Gastroesophageal sphincter (tissue), 3 donors: ENCODE measurements around the gene AP2B1.

Experiments
- CTCF ChIP-seq, 4 experiments: fragments of 200-600 bp in 2 of 4; fragments of 450-650 bp in 2 of 4; sonication (generic) in 1 of 4; IDR thresholded peaks; one replicate each; pipeline ENCODE4 v1.5.1; 2017 to 2019; ENCODE audit warnings: antibody characterized with exemption in 4 of 4, mild to moderate bottlenecking in 2 of 4, moderate library complexity in 2 of 4
- POLR2A ChIP-seq, 2 donors: fragments of 450-650 bp; IDR thresholded peaks; one replicate each; pipeline ENCODE4 v1.6.1; 2017; ENCODE audit warnings: antibody characterized with exemption in 2 of 2, mild to moderate bottlenecking in 2 of 2, moderate library complexity in 1 of 2

GRCh38 chr17:35584061-35584460 is 3.1 kb upstream of the AP2B1 start:
- TF ChIP-seq CTCF (IDR thresholded peaks at IDR 0.05), result no peak
- TF ChIP-seq POLR2A (IDR thresholded peaks at IDR 0.05), result no peak
